BLaER1 treated with 17β-estradiol and CSF1 and Interleukin-3, amounts not matched to agents 10 nM and 100 nM (cell line): ENCODE data around the gene ATXN7L1.
A peak's percentile ranks its signal among the peaks of the same experiment; 100 is the strongest.
"Not testable (repeated sequence)": the region's sequence is repeated elsewhere in the genome, so short reads cannot be mapped to it uniquely, and the experiment has no call there.

Experiments used
- H3K27ac ChIP-seq, 11 experiments: shearing (Covaris generic); formaldehyde crosslinking; 2 replicates each; pipeline ENCODE4 v1.8.1; 2022
- H3K27me3 ChIP-seq, 11 experiments: shearing (Covaris generic); formaldehyde crosslinking; 2 replicates each; pipeline ENCODE4 v1.8.1; 2022
- H3K36me3 ChIP-seq, 11 experiments: shearing (Covaris generic); formaldehyde crosslinking; 2 replicates each; pipeline ENCODE4 v1.8.1; 2022
- H3K4me1 ChIP-seq, 10 experiments: shearing (Covaris generic); formaldehyde crosslinking; 2 replicates each; pipeline ENCODE4 v1.8.1; 2022
- H3K4me2 ChIP-seq, 11 experiments: shearing (Covaris generic); formaldehyde crosslinking; 2 replicates each; pipeline ENCODE4 v1.8.1; 2022
- H3K4me3 ChIP-seq, 10 experiments: shearing (Covaris generic); formaldehyde crosslinking; 2 replicates each; pipeline ENCODE4 v1.8.1; 2022
- H3K9ac ChIP-seq, 11 experiments: shearing (Covaris generic); formaldehyde crosslinking; 2 replicates each; pipeline ENCODE4 v1.8.1; 2022
- H3K9me3 ChIP-seq, 11 experiments: shearing (Covaris generic); formaldehyde crosslinking; replicated peaks in 1 of 11; 2 replicates each; pipeline ENCODE4 v1.8.1; 2022
- H4K20me1 ChIP-seq, 11 experiments: shearing (Covaris generic); formaldehyde crosslinking; 2 replicates each; pipeline ENCODE4 v1.8.1; 2022
- Cebpa-rat ChIP-seq, 11 experiments: shearing (Covaris generic); IDR thresholded peaks; 2 replicates each; pipeline ENCODE4 v1.8.1; 2022

The ATXN7L1 gene

DNA sequence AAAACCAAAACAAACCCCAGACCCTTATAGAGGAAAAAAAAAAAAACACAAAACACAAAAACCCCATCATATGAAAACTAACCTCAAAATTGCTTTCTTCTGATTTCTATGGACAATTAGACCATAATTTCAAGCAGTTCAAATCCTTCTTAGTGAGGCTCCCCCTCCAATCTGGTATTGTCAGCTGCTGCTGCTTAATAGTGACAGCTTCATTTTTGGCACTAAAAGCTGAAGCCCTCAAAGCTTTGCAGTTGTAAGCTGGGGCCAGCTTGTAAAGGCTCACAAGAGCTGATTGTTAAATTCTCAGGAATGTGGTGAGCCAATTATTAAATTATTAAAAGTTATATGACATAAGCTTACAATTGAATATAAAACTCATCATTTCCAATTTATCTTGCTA, 21.9 kb downstream of the ATXN7L1 start:
- Histone ChIP-seq H3K36me3 (no peaks in the 10 kb centered on the region), H3K9me3 (no peaks in the 10 kb centered on the region), H3K27ac (no peak overlapping the region), H3K27me3 (no peaks in the 10 kb centered on the region), H3K9ac (no peak overlapping the region), H3K4me2 (0 out of 22 replicates have a peak overlapping the region, but pooled peaks of 3 of the 11 experiments have one; percentile 3 to 15 (median 9)), H3K4me3 (no peak overlapping the region), H4K20me1 (peaks cover 0 to 47% (median 16%) of the 10 kb centered on the region in 11 experiments; a peak in 9 of 22 replicates), H3K4me1 (peaks cover 20 to 37% (median 29%) of the 10 kb centered on the region in 10 experiments)
- no peak for TF ChIP-seq Cebpa-rat (IDR thresholded peaks at IDR 0.05)

DNA sequence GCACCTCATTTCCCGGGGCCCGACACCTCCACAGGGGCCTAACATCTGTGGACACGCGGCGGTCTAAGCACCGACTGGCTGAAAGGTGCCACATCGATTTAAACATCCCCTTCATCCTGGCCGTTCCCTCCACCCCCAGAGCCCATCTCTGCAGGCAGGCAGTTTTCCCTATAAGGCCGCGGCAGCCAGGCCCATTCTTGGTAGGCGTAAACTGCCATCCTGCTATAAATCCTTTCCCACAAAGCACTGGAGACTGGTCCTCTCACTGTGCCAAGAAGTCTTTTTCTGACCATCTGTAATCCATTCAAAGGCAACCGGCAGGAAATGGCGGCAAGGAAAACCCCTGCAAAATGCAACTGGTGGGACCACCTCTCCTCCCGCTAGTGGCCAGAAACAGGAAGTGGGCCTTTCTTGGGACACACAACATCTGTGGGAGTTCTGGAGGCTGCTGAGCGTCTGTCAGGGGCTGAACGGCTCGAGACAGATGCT, 22.4 kb downstream of the ATXN7L1 start:
- Histone ChIP-seq H3K4me1 (peaks cover 24 to 42% (median 34%) of the 10 kb centered on the region in 10 experiments), H3K9me3 (no peaks in the 10 kb centered on the region), H3K4me2 (peak overlapping the region in 4 of 11 experiments; percentile 3 to 28 (median 12); a peak in 1 of 22 replicates), H3K36me3 (no peaks in the 10 kb centered on the region), H3K9ac (no peak overlapping the region), H3K27me3 (no peaks in the 10 kb centered on the region), H3K27ac (no peak overlapping the region), H3K4me3 (no peak overlapping the region), H4K20me1 (peaks cover 0 to 52% (median 16%) of the 10 kb centered on the region in 11 experiments; a peak in 10 of 22 replicates)
- no peak for TF ChIP-seq Cebpa-rat (IDR thresholded peaks at IDR 0.05)

GRCh38 chr7:105851064-105851463, 25.3 kb downstream of the ATXN7L1 start:
- Histone ChIP-seq H3K9me3 (no peaks in the 10 kb centered on the region), H3K9ac (no peak overlapping the region), H3K4me1 (peaks cover 16 to 45% (median 38%) of the 10 kb centered on the region in 10 experiments), H3K36me3 (0 out of 22 replicates have a peak, but pooled peaks cover 0 to 8% (median 0%) of the 10 kb centered on the region in 11 experiments), H3K27me3 (no peaks in the 10 kb centered on the region), H3K27ac (no peak overlapping the region), H3K4me3 (no peak overlapping the region), H4K20me1 (peaks cover 0 to 39% (median 16%) of the 10 kb centered on the region in 11 experiments; a peak in 10 of 22 replicates), H3K4me2 (peak overlapping the region in 9 of 11 experiments; percentile 9 to 63 (median 58); a peak in 13 of 22 replicates)
- TF ChIP-seq Cebpa-rat (IDR thresholded peaks at IDR 0.05): no peak

- Histone ChIP-seq H3K9me3 (peaks cover 0 to 6% (median 0%) of the 10 kb centered on the region in 11 experiments; a peak in 3 of 22 replicates), H3K36me3 (0 out of 22 replicates have a peak, but pooled peaks cover 0 to 8% (median 0%) of the 10 kb centered on the region in 11 experiments), H4K20me1 (peaks cover 0 to 39% (median 16%) of the 10 kb centered on the region in 11 experiments; a peak in 10 of 22 replicates), H3K4me3 (no peak overlapping the region), H3K4me1 (peaks cover 16 to 43% (median 36%) of the 10 kb centered on the region in 10 experiments), H3K27me3 (no peaks in the 10 kb centered on the region), H3K4me2 (peak overlapping the region; percentile 18 to 63 (median 59); a peak in 21 of 22 replicates), H3K9ac (no peak overlapping the region), H3K27ac (no peak overlapping the region)
- no peak for TF ChIP-seq Cebpa-rat (IDR thresholded peaks at IDR 0.05)
Measured at GRCh38 chr7:105849122-105849855, 27.1 kb downstream of the ATXN7L1 start.

GRCh38 chr7:105846404-105846803, 30.0 kb downstream of the ATXN7L1 start:
- H3K9me3 ChIP-seq: peaks cover 0 to 15% (median 0%) of the 10 kb centered on the region in 11 experiments; a peak in 5 of 22 replicates
- no peak overlapping the region for H3K27ac ChIP-seq
- H3K36me3 ChIP-seq: peaks cover 0 to 19% (median 0%) of the 10 kb centered on the region in 11 experiments; a peak in 4 of 22 replicates
- H3K27me3 ChIP-seq: no peaks in the 10 kb centered on the region
- TF ChIP-seq Cebpa-rat (IDR thresholded peaks at IDR 0.05): no peak
- H3K4me2 ChIP-seq: no peak overlapping the region
- no peak overlapping the region for H3K4me3 ChIP-seq
- H3K4me1 ChIP-seq: peaks cover 24 to 30% (median 28%) of the 10 kb centered on the region in 10 experiments
- no peak overlapping the region for H3K9ac ChIP-seq
- peaks cover 0 to 34% (median 14%) of the 10 kb centered on the region in 11 experiments; a peak in 10 of 22 replicates for H4K20me1 ChIP-seq

- H3K27me3 ChIP-seq, H3K4me3 ChIP-seq, H3K9ac ChIP-seq, H3K27ac ChIP-seq, H3K4me2 ChIP-seq: not testable (repeated sequence)
- Histone ChIP-seq H4K20me1 (peaks cover 0 to 21% (median 7%) of the 10 kb centered on the region in 11 experiments; a peak in 8 of 22 replicates), H3K36me3 (peaks cover 0 to 19% (median 0%) of the 10 kb centered on the region in 11 experiments; a peak in 4 of 22 replicates), H3K4me1 (peaks cover 8 to 23% (median 11%) of the 10 kb centered on the region in 10 experiments), H3K9me3 (peaks cover 0 to 15% (median 0%) of the 10 kb centered on the region in 11 experiments; a peak in 5 of 22 replicates)
Measured at GRCh38 chr7:105844681-105845080, 31.7 kb downstream of the ATXN7L1 start.

GRCh38 chr7:105841866-105842265, 34.5 kb downstream of the ATXN7L1 start:
- Histone ChIP-seq H3K27ac (no peak overlapping the region), H3K4me1 (peaks cover 0 to 16% (median 0%) of the 10 kb centered on the region in 10 experiments; a peak in 5 of 20 replicates), H3K36me3 (peaks cover 0 to 12% (median 0%) of the 10 kb centered on the region in 11 experiments; a peak in 4 of 22 replicates), H3K27me3 (no peaks in the 10 kb centered on the region), H3K9ac (no peak overlapping the region), H3K4me3 (no peak overlapping the region), H3K9me3 (peaks cover 0 to 15% (median 0%) of the 10 kb centered on the region in 11 experiments; a peak in 5 of 22 replicates), H3K4me2 (0 out of 22 replicates have a peak overlapping the region, but pooled peaks of 1 of the 11 experiments have one; percentile 36), H4K20me1 (peaks cover 0 to 10% (median 0%) of the 10 kb centered on the region in 11 experiments; a peak in 3 of 22 replicates)
- TF ChIP-seq Cebpa-rat (IDR thresholded peaks at IDR 0.05): no peak

- peaks cover 0 to 16% (median 0%) of the 10 kb centered on the region in 10 experiments; a peak in 5 of 20 replicates for H3K4me1 ChIP-seq
- H3K27me3 ChIP-seq: no peaks in the 10 kb centered on the region
- peaks cover 0 to 11% (median 0%) of the 10 kb centered on the region in 11 experiments; a peak in 4 of 22 replicates for H3K36me3 ChIP-seq
- no peak overlapping the region for H3K4me3 ChIP-seq
- no peak overlapping the region for H3K27ac ChIP-seq
- H3K9ac ChIP-seq: no peak overlapping the region
- H3K9me3 ChIP-seq: peaks cover 0 to 15% (median 0%) of the 10 kb centered on the region in 11 experiments; a peak in 5 of 22 replicates
- H4K20me1 ChIP-seq: peaks cover 0 to 10% (median 0%) of the 10 kb centered on the region in 11 experiments; a peak in 3 of 22 replicates
- no peak for TF ChIP-seq Cebpa-rat (IDR thresholded peaks at IDR 0.05)
- peak overlapping the region in 1 of 11 experiments; percentile 37; a peak in 2 of 22 replicates for H3K4me2 ChIP-seq
Measured at GRCh38 chr7:105840981-105841749, 35.2 kb downstream of the ATXN7L1 start.
